NT2/D1 (cell line): ENCODE measurements around the gene ZNF487.
"Not testable (repeated sequence)": the region's sequence is repeated elsewhere in the genome, so short reads cannot be mapped to it uniquely, and the experiment has no call there.

ENCODE experiments used
- SUZ12 ChIP-seq: IDR thresholded peaks from 2 replicates; pipeline ENCODE4 v1.6.1; 2011; ENCODE audit not compliant: insufficient read length, insufficient read depth; ENCODE audit errors: extremely low read depth
- YY1 ChIP-seq: IDR thresholded peaks from 2 replicates; pipeline ENCODE4 v1.6.1; 2011; ENCODE audit not compliant: insufficient read length, insufficient read depth
- ZNF274 ChIP-seq: IDR thresholded peaks from 2 replicates; pipeline ENCODE4 v1.6.1; 2011; ENCODE audit warnings: mild to moderate bottlenecking, low read depth, low read length

- TF ChIP-seq ZNF274, YY1, SUZ12: not testable (repeated sequence)
Observed at GRCh38 chr10:43465736-43466120, 28.8 kb downstream of the ZNF487 start.
